CD14-positive monocyte (primary cell): ENCODE measurements around the gene RAD51C. TPM values are rescaled to one million over a fixed set of nuclear protein-coding genes. Genes with fewer than 3 reads are reported as not detected.
A peak's percentile ranks its signal among the peaks of the same experiment; 100 is the strongest.

Source experiments
- DNase-seq, 3 donors: peaks; one replicate each; pipeline ENCODE4 v3.0.0-alpha.2; 2011 to 2022
- H2AFZ ChIP-seq: 2 replicates; pipeline ENCODE4 v1.6.0; 2012; ENCODE audit warnings: mild to moderate bottlenecking, low read depth, low read length, inconsistent platforms; ENCODE audit not compliant: insufficient read depth, poor library complexity, severe bottlenecking
- H3K27ac ChIP-seq, 2 donors: 1 replicate in 1 of 2; 2 replicates in 1 of 2; pipeline ENCODE4 v1.5.1; 2012 to 2013; ENCODE audit warnings: low read length in 2 of 2, control low read depth in 1 of 2, inconsistent platforms in 1 of 2, low read depth in 1 of 2, mild to moderate bottlenecking in 1 of 2
- H3K27me3 ChIP-seq, 2 donors: one replicate each; pipeline versions ENCODE4 v1.6.0 to v1.6.1; 2011 to 2013; ENCODE audit warnings: low read length in 2 of 2; ENCODE audit not compliant: control insufficient read depth in 2 of 2, insufficient read depth in 2 of 2
- H3K36me3 ChIP-seq, 2 donors: replicated peaks in 1 of 2; 1 replicate in 1 of 2; 2 replicates in 1 of 2; pipeline versions ENCODE4 v1.5.1 to v1.6.1; 2012 to 2013; ENCODE audit warnings: low read length in 2 of 2, control low read depth in 1 of 2, inconsistent platforms in 1 of 2, mild to moderate bottlenecking in 1 of 2; ENCODE audit not compliant: insufficient read depth in 2 of 2, control insufficient read depth in 1 of 2
- H3K4me1 ChIP-seq, 2 donors: 1 replicate in 1 of 2; 2 replicates in 1 of 2; pipeline versions ENCODE4 v1.5.1 to v1.6.1; 2012 to 2013; ENCODE audit warnings: low read length in 2 of 2, control low read depth in 1 of 2, inconsistent platforms in 1 of 2, mild to moderate bottlenecking in 1 of 2, moderate library complexity in 1 of 2; ENCODE audit not compliant: insufficient read depth in 2 of 2, control insufficient read depth in 1 of 2
- H3K4me2 ChIP-seq: replicated peaks from 2 replicates; pipeline ENCODE3; 2012; ENCODE audit warnings: low read length, moderate library complexity, mild to moderate bottlenecking; ENCODE audit not compliant: poor library complexity, severe bottlenecking; ENCODE audit errors: extremely low read depth
- H3K4me3 ChIP-seq, 3 experiments: fragments of 200-600 bp in 1 of 3; sonication (generic) in 1 of 3; replicated peaks in 1 of 3; 1 replicate in 2 of 3; 2 replicates in 1 of 3; pipeline ENCODE4 v1.5.1; 2011 to 2013; ENCODE audit warnings: low read length in 3 of 3, mild to moderate bottlenecking in 3 of 3, control low read depth in 2 of 3, low read depth in 2 of 3, inconsistent platforms in 1 of 3, moderate library complexity in 1 of 3
- H3K79me2 ChIP-seq: 2 replicates; pipeline ENCODE4 v1.6.0; 2012; ENCODE audit warnings: mild to moderate bottlenecking, control low read depth, inconsistent platforms, low read length, moderate library complexity; ENCODE audit not compliant: insufficient read depth
- H3K9ac ChIP-seq: 2 replicates; pipeline ENCODE4 v1.6.0; 2017; ENCODE audit warnings: low read length, mild to moderate bottlenecking; ENCODE audit not compliant: insufficient read depth, poor library complexity, severe bottlenecking
- H3K9me3 ChIP-seq, 2 donors: replicated peaks in 1 of 2; 1 replicate in 1 of 2; 2 replicates in 1 of 2; pipeline versions ENCODE4 v1.5.1 to v1.6.1; 2012 to 2013; ENCODE audit warnings: low read length in 2 of 2, control low read depth in 1 of 2; ENCODE audit not compliant: control insufficient read depth in 1 of 2, insufficient read depth in 1 of 2
- H4K20me1 ChIP-seq: 2 replicates; pipeline ENCODE4 v1.6.0; 2012; ENCODE audit warnings: mild to moderate bottlenecking, low read length, control low read depth, moderate library complexity; ENCODE audit not compliant: insufficient read depth
- H3K27ac Mint-ChIP-seq, 7 donors: one replicate each; pipeline ENCODE4 v1.8.0; 2020; ENCODE audit warnings: mild to moderate bottlenecking in 7 of 7, mixed read lengths in 7 of 7, moderate library complexity in 6 of 7, inconsistent platforms in 2 of 7
- H3K27me3 Mint-ChIP-seq, 3 donors: one replicate each; pipeline ENCODE4 v1.8.0; 2021 to 2022; ENCODE audit warnings: low read depth in 3 of 3, mild to moderate bottlenecking in 3 of 3, mixed read lengths in 3 of 3, moderate library complexity in 3 of 3, inconsistent platforms in 1 of 3
- H3K36me3 Mint-ChIP-seq, 2 donors: one replicate each; pipeline ENCODE4 v1.8.0; 2020; ENCODE audit warnings: mixed read lengths in 2 of 2, inconsistent platforms in 1 of 2, mild to moderate bottlenecking in 1 of 2
- H3K4me1 Mint-ChIP-seq: one replicate; pipeline ENCODE4 v1.8.0; 2020; ENCODE audit warnings: mild to moderate bottlenecking, mixed read lengths
- H3K4me3 Mint-ChIP-seq, 2 donors: one replicate each; pipeline ENCODE4 v1.8.0; 2020; ENCODE audit warnings: mild to moderate bottlenecking in 2 of 2, mixed read lengths in 2 of 2, moderate library complexity in 1 of 2
- H3K9me3 Mint-ChIP-seq, 7 donors: one replicate each; pipeline ENCODE4 v1.8.0; 2020 to 2022; ENCODE audit warnings: mixed read lengths in 7 of 7, mild to moderate bottlenecking in 6 of 7, moderate library complexity in 6 of 7, inconsistent platforms in 2 of 7
- WGBS: methylation state at CpG from one replicate; pipeline ENCODE4 v1.1.5; 2013; ENCODE audit warnings: missing lambda C conversion rate; ENCODE audit not compliant: insufficient coverage; 5-methylcytosine and 5-hydroxymethylcytosine counted together
- intact Hi-C, 2 donors: fragments of 100-400 bp; cut with micrococcal nuclease; formaldehyde crosslinking; loops; one replicate each; pipeline versions ENCODE4 v1.15.0 to v1.15.1; 2023
- polyA plus RNA-seq, 3 donors: library from polyadenylated mRNA; depleted of rRNA in 1 of 3; unstranded in 2 of 3; stranded (reverse) in 1 of 3; fragments of 300-500 nt in 2 of 3; fragments of >200 nt in 1 of 3; fragmentation: Illumina TruSeq in 2 of 3; gene quantifications; 1 replicate in 2 of 3; 2 replicates in 1 of 3; pipeline ENCODE4 v1.2.3, GENCODE V29; 2012 to 2021
- TF ChIP-seq, protein P1 (sequence below): fragments of 200-600 bp; IDR thresholded peaks from one replicate; pipeline ENCODE4 v1.8.0; 2022; ENCODE audit warnings: antibody characterized with exemption, mild to moderate bottlenecking

The RAD51C gene
- polyA plus RNA-seq, 3 donors = 6.8 to 14.5 (median 13.1) TPM

DNA sequence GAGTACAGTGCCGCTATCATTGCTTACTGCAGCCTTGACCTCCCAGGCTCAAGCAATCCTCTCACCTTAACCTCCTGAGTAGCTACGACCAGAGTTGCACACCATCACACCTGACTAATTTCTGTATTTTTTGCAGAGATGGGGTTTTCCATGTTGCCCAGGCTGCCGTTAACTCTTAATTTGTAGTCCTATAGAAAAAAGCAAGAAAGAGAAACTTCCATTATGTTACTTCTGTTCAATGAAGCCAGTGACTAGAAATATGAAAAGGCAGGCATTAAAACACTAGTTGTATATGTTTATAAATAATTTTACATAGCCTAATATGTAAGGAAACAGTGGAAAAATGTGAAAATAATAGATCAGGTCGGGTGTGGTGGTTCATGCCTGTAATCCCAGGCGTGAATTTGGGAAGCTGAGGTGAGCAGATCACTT is 9.7 kb downstream of the RAD51C start:
- H3K4me2 ChIP-seq = no peak overlapping the region
- peaks cover 21 to 42% of the 10 kb centered on the region in 2 donors for H3K36me3 Mint-ChIP-seq

DNA sequence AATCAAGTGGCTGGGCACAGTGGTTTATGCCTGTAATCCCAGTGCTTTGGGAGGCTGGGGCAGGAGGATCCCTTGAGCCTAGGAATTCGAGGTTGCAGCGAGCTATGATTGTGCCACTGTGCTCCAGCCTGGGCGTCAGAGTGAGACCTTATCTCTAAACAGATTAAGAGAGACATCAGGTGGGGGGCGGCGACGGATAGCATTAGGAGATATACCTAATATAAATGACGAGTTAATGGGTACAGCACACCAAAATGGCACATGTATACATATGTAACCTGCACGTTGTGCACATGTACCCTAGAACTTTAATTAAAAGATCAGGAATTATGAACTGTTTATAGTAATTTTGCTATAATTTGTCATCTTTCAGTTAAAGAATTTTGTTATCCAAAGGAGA is 10.3 kb downstream of the RAD51C start:
- TF ChIP-seq, protein P1, sequence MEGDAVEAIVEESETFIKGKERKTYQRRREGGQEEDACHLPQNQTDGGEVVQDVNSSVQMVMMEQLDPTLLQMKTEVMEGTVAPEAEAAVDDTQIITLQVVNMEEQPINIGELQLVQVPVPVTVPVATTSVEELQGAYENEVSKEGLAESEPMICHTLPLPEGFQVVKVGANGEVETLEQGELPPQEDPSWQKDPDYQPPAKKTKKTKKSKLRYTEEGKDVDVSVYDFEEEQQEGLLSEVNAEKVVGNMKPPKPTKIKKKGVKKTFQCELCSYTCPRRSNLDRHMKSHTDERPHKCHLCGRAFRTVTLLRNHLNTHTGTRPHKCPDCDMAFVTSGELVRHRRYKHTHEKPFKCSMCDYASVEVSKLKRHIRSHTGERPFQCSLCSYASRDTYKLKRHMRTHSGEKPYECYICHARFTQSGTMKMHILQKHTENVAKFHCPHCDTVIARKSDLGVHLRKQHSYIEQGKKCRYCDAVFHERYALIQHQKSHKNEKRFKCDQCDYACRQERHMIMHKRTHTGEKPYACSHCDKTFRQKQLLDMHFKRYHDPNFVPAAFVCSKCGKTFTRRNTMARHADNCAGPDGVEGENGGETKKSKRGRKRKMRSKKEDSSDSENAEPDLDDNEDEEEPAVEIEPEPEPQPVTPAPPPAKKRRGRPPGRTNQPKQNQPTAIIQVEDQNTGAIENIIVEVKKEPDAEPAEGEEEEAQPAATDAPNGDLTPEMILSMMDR = no peak
- no peak for DNase-seq
- Histone ChIP-seq H3K4me1 (no peaks in the 10 kb centered on the region), H3K9ac (no peak overlapping the region), H2AFZ (no peak overlapping the region), H3K4me3 (no peak overlapping the region), H3K79me2 (no peaks in the 10 kb centered on the region), H4K20me1 (no peaks in the 10 kb centered on the region), H3K4me2 (no peak overlapping the region), H3K27me3 (no peaks in the 10 kb centered on the region), H3K27ac (no peak overlapping the region), H3K9me3 (no peaks in the 10 kb centered on the region), H3K36me3 (peaks cover 2 to 10% of the 10 kb centered on the region in 2 donors)
- intact Hi-C loops = no loop called here
- peaks cover 2% of the 10 kb centered on the region for H3K4me1 Mint-ChIP-seq
- peak overlapping the region in 1 of 7 donors; percentile 37 for H3K27ac Mint-ChIP-seq
- H3K36me3 Mint-ChIP-seq = peaks cover 21 to 42% of the 10 kb centered on the region in 2 donors
- H3K27me3 Mint-ChIP-seq = no peaks in the 10 kb centered on the region
- WGBS = 98% methylated on average over 6 of the region's 8 CpGs
- H3K4me3 Mint-ChIP-seq = no peak overlapping the region
- no peaks in the 10 kb centered on the region for H3K9me3 Mint-ChIP-seq

More for the DNA sequence above, 9.7 kb downstream of the RAD51C start:
- Histone ChIP-seq H3K9me3 (no peaks in the 10 kb centered on the region), H3K36me3 (peaks cover 2 to 10% of the 10 kb centered on the region in 2 donors), H3K27me3 (no peaks in the 10 kb centered on the region), H2AFZ (no peak overlapping the region), H3K27ac (no peak overlapping the region), H3K9ac (no peak overlapping the region), H3K4me3 (no peak overlapping the region), H3K79me2 (no peaks in the 10 kb centered on the region), H3K4me1 (no peaks in the 10 kb centered on the region), H4K20me1 (no peaks in the 10 kb centered on the region)
- Mint-ChIP-seq H3K27ac (no peak overlapping the region), H3K9me3 (no peaks in the 10 kb centered on the region), H3K4me1 (peaks cover 2% of the 10 kb centered on the region), H3K4me3 (no peak overlapping the region), H3K27me3 (no peaks in the 10 kb centered on the region)
- intact Hi-C loops = no loop called here
- WGBS = 100% methylated on average over 2 of the region's 5 CpGs
- TF ChIP-seq, protein P1 = no peak
- DNase-seq = no peak
